GM21619 (cell line): ENCODE measurements around the gene SHB.

ENCODE experiments used
- ATAC-seq: cut with Tn5 transposase; IDR thresholded peaks from one replicate; pipeline ENCODE4 v1.9.1; 2021; ENCODE audit not compliant: unreplicated experiment

SHB gene

DNA sequence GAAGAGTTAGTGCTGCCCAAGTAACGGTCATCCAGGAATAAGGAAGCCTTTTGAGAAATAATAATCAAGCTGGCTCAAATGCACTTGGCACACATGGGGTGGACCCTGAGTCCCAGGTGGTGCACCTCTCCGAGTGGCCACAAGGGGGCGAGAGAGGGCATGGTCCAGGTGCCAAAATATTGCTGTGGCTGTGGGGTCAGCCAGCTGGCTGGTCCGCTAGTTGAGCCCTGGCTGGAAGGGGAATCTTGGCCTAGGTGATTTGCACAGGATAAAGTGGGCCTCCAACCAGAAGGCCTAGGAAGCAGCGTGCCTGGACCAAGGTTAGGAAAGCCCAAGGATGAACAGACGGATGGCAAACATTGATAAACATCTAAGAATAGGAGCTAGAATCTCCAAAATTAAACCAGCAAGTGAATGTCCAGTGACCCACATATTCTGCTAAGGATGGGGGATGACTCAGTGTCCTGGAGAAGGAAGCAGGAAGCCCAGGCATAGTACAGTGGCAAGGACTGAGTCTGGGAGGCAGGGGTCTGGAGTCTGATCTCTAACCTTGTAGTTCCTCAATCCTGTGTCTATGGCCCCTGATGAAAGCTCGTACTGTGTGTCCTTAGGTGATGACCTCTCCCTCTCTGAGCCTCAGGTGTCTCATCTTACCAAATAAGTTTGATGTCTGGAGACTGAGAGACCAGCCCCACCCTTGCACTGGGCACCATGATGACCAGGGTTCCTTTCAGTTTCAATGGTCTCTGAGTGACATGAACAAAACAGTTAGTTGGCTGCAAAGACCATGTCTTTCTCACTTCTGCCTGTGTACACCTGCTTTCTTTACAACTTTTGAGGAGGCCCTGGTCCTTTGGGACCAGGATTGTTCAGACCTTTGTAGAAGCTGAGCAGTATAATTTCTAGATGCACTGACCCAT lies 19.2 kb upstream of the SHB start:
- peak; percentile 51 for ATAC-seq

- no peak for ATAC-seq
Observed at GRCh38 chr9:38086496-38086895, 17.5 kb upstream of the SHB start.

DNA sequence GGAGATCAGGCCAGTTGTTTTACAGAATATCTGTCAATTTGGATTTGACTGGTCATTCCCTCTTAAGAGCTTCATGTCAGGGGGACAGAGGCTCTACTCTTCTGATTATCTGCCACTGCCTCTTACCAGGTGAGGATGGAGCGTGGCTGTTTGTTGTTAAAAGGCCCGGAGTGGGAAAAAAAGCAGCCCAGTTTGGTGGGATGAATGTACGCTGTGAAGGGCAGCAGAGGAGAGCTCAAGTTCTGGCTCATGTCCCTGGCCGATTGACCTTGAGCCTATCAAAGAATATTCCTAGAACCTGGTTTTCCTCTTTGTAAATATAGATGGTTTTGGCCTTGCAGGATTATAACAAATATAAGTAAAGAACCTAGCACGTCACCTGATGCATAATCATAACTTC lies 16.3 kb upstream of the SHB start:
- ATAC-seq: no peak

DNA sequence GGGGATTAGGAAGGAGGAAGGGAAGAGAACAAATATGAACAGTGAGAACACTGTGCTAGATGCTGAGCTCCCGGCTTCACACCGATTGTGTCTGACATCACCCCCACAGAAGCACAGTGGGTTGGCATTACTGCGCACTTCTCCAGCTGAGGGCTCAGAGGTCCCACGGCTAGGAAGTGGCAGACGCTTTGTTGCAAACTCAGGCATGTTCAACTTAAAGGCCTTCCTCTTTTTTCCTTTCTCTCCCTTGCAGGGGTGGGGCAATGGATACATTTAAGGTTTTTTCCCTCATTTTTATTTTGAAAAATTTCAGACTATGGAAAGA lies 15.5 kb upstream of the SHB start:
- no peak for ATAC-seq

DNA sequence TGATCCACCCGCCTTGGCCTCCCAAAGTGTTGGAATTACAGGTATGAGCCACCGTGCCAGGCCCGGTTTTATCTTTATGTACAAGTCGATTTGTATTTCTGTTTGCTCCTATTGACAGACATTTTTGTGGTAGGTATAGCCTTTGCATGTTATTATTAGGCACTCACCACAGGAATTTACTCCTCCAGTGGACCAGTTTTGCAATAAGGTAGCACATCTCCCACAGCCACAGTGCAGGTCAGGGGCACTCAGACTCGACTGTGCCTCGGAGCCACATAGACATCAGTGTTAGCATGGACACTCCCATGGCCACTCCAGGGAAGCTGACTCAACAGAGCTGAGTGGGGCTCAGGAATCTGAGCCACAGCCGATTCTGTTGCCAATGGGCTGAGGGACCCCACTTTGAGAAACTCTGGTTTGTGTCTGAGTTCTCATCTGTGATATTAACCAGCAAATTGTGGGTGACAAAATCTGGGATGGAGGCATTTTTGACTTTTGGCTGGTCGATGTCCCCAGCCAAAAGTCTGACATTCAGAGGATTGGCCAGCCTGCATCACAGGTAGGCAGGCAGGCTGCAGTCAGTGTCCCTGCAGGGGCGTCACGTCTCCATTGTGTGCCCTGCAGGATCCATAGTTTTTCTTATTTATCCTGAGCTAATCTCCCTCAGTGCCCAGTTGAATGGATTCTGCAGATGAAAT lies 15.0 kb upstream of the SHB start:
- ATAC-seq: no peak

- ATAC-seq: no peak
Observed at GRCh38 chr9:38082446-38083287, 13.6 kb upstream of the SHB start.

DNA sequence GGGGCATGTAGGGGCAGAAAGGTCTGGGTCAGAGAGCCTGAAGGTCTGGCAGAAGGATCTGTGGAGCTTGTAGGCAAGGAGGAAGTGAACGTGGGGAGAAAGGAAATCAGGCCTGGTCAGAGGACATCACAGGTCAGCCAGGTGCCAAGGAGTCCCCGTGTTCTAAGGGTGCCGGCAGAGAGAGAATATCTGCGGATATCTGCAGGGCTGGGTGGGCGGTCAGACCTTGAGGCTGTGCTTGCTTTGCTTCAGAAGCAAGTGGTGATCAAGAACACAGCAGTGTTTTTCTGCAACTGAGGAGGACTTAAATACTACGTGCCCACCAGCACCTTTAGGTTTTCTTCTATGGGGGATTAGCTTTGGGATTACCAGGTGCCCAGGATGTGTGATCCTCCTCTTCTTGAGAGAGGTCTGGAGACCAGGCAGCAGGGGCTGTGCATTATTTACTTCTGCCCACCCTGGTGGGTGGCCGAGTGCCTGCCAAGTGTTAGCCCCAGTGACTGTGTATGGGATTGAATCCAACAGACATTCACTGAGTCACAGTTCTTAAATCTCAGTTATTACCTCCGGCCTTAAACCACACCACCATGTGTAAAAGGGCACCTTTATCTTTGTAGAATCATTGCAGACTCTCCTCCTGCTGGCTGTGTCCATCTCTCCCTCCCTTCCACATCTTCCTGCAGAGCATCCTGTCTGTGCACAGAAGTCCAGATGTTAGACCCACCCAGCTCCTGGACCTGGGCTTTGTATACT lies 12.5 kb upstream of the SHB start:
- ATAC-seq: no peak

- ATAC-seq: no peak
Observed at GRCh38 chr9:38079461-38080031, 10.5 kb upstream of the SHB start.

DNA sequence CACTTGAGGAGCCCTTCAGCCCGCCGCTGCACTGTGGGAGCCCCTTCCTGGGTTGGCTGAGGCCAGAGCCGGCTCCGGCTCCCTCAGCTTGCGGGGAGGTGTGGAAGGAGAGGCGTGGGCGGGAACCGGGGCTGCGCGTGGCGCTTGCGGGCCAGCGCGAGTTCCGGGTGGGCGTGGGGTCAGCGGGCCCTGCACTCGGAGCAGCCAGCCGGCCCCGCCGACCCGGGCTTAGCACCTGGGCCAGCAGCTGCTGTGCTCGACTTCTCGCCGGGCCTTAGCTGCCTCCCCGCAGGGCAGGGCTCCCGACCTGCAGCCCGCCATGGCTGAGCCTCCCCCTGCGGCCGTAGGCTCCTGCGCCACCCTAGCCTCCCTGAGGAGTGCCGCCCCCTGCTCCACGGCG lies 6.2 kb upstream of the SHB start:
- ATAC-seq: no peak

DNA sequence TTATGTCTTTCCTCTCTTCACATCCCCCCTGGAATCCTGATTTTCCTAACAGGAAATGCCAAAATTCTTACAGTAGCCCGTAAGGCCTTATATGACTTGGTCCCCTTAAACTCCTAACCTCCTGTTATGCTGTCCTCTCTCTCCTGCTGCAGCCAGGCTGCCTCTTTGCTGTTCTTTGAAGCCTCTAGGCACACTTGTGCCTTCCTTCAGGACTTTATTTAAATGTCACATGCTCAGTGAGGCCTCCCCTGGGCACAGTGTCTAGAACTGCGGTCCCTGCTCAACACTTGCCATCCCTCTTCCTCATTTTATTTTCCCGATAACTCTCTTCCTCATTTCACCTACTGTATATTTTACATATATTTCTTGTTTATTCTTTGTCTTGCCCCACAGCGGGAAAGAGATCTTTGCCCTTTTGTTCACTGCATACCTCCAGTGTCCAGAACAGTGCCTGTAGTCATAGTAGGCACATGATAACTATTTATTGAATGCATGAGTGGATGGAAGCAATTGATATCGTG lies 5.5 kb upstream of the SHB start:
- ATAC-seq: no peak

- no peak for ATAC-seq
Observed at GRCh38 chr9:38073882-38074281, 4.9 kb upstream of the SHB start.

DNA sequence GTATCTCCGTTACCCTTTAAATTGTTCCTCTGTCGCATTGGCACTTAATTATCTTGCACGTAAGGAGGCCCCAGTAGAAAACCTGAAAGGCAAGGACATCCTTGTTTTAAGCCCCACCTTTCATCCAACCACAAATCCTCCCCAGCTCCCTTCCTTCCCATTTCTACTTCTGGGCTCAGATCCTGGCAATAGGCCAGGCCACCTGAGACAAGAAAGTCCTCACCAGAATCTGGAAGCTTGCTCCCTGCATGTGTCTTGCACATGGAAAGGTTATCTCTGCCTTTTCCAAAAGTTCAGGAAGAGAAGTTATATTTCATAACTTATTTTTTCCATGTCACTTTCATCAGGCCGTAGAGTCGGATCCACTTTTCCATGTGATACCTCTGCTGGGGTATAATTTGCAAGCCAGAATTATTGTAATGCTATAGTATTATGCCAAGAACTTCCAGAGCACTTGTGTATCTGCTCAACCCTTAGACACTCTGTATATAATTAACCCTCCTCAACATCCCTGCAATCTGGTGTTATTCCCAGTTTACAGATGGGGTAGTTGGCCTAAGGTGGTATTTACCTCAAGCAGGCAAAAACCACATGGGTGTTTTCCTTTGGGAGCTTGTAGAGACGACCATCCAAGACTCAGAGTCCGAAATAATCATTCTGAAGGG lies 2.6 kb upstream of the SHB start:
- ATAC-seq: no peak

- ATAC-seq: no peak
Observed at GRCh38 chr9:38067859-38068681, 957 bp downstream of the SHB start.

- no peak for ATAC-seq
Observed at GRCh38 chr9:38066914-38067858, 1.8 kb downstream of the SHB start.

DNA sequence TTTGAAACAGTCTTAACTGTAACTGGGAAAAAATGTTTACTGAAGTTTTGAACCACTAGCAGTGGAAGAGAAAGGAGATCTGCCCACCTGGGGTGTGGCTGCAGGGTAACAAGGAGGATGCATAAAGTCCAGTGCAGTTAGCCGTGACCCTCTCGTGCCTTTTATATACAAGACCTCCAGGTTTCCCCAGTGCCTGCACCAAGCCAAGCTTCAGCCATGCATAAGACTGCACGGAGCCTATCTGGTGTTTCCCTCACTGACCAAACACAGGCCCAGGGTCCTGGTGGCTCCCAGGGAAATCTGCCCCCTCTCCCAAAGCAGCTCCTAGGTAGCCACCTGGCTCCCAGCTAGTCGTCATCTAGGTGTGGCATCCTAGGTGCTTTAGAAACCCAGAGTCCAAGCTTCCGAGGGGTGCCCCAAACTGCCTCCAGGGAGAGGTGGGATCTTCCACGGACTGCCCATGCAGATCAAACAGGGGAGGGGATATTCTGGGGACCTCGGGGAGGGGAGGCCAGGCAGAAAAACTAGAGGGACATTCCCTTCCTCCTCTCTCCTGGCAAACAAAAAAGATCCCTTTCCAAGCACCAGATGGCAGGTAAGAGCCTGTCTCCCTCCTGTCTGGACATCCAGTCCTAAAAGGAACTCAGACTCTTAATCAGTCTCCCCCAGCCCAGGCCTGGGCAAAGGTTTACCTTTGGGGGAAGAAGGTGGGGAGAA lies 2.7 kb downstream of the SHB start:
- no peak for ATAC-seq

DNA sequence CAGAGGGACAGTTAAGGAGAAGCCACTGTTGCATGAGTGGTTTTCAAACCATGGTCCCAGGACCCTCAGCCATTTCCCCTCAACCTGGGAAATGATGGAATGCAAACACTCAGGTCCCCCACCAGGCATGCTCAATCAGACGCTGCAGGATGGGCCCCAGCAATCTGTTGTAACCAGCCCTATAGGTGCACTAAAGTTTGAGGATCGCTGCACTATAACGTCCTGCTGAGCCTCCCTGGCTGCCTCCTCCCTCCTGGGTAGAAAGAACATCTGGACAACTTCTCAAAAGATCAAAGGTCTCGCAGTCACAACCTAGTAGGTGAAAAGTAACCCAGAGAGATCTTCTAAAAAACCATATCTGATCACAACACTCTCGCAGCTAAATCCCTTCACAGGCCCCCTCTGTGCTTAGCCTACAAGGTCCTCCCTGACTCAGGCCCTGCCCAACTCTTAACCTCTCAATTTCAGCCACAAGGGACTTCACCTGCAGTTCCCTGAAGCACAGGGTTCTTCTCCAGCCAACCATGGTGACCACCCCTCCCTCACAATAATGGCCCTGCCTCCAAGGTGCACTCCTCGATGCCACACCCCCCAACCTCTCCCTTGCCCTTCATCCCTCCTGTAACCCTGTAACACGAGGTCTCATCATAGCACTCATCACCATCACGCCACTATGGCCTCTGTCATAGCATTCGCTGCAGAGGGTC lies 3.5 kb downstream of the SHB start:
- ATAC-seq: peak; percentile 24
